Right kidney (tissue), 1 donor: ENCODE data around the gene ARHGEF17.

Experiments used
- DNase-seq: peaks from one replicate; pipeline ENCODE4 v3.0.0-alpha.2; 2016

The ARHGEF17 gene

GRCh38 chr11:73310661-73311393 lies 2.8 kb downstream of the ARHGEF17 start:
- no peak for DNase-seq

GRCh38 chr11:73311394-73311869 lies 3.4 kb downstream of the ARHGEF17 start:
- no peak for DNase-seq

GRCh38 chr11:73312036-73312435 lies 4.0 kb downstream of the ARHGEF17 start:
- DNase-seq, result no peak

- DNase-seq, result peak; percentile 66
These were observed 4.8 kb downstream of the ARHGEF17 start for GRCh38 chr11:73312851-73313327.

GRCh38 chr11:73313652-73314051 lies 5.6 kb downstream of the ARHGEF17 start:
- no peak for DNase-seq

GRCh38 chr11:73314117-73314961 lies 6.3 kb downstream of the ARHGEF17 start:
- peak; percentile 60 for DNase-seq

- DNase-seq, result no peak
These were observed 7.4 kb downstream of the ARHGEF17 start for GRCh38 chr11:73315293-73316020.

GRCh38 chr11:73316422-73316821 lies 8.3 kb downstream of the ARHGEF17 start:
- DNase-seq, result no peak

DNA sequence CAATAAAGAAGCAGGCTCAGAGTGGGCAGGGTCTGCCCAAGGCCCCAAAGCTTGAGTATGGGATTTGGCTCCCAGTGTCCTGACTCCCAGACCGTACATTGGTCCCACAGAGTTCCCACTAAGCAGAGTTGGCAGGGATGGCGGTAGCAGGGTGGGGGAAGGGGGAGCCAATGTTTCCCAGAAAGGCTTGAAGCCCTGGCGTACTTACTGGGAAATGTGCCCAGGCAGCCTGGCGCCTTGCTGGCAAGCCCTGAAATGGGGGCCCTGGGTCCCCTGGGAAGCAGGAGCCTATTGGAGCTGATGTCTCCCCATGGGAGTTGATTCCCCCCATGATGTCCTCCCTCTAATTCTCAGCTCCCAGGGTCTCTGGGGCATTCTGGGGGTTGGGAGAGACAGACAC lies 9.3 kb downstream of the ARHGEF17 start:
- no peak for DNase-seq

- DNase-seq, result no peak
These were observed 9.7 kb downstream of the ARHGEF17 start for GRCh38 chr11:73317803-73318202.

GRCh38 chr11:73318501-73319011 lies 10.5 kb downstream of the ARHGEF17 start:
- DNase-seq, result no peak

DNA sequence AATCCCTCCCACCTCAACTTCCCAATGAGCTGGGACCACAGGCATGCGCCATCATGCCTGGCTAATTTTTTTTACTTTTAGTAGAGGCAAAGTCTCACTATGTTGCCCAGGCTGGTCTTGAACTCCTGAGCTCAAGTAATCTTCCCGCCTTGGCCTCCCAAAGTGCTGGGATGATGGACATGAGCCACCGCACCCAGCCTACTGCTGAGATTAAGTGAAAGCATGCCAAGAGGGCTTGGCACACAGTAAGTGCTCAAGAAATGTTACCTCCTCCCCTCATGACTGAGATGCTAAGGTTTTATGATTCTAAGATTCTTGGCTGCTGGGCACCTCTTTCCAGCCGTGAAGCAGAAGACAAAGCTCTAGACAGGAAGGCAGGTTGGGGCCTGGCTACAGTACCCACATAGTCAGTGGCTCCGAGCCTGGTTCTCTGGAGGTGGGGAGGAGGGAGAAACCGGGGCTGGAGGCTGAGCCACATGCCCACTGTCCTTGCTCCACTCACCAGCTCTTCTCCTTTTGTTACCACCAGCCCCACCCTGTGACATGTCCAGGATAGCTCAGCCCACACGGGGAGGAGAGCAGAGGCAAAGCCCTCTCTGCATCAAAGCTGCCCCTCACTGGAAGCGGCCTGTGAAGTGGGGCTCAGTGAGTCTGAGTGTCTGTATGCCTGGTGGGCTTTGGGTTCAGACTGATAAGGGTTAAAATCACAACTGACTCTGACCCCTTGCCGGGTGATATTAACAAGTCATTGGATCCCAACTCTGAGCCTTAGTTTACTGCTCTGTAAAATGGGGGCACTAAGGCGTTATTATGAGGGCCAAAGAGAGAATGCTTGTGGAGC lies 12.9 kb downstream of the ARHGEF17 start:
- DNase-seq, result no peak

- peak; percentile 74 for DNase-seq
These were observed 13.7 kb downstream of the ARHGEF17 start for GRCh38 chr11:73321604-73322381.

GRCh38 chr11:73322382-73323306 lies 14.6 kb downstream of the ARHGEF17 start:
- no peak for DNase-seq

GRCh38 chr11:73323464-73323863 lies 15.4 kb downstream of the ARHGEF17 start:
- peak; percentile 66 for DNase-seq

GRCh38 chr11:73324116-73324515 lies 16.0 kb downstream of the ARHGEF17 start:
- DNase-seq, result no peak

- no peak for DNase-seq
These were observed 16.6 kb downstream of the ARHGEF17 start for GRCh38 chr11:73324665-73325035.

GRCh38 chr11:73325036-73325981 lies 17.2 kb downstream of the ARHGEF17 start:
- DNase-seq, result no peak
